GM19193 (cell line): Measurements from ENCODE around the gene TNFRSF1A.

Experiments
- POLR2A ChIP-seq: IDR thresholded peaks from 4 replicates; pipeline ENCODE4 v1.6.1; 2011; ENCODE audit not compliant: insufficient read depth, insufficient read length; ENCODE audit errors: extremely low read depth

Gene TNFRSF1A

GRCh38 chr12:6377667-6377994, 35.8 kb upstream of the TNFRSF1A start:
- no peak for TF ChIP-seq POLR2A

- TF ChIP-seq POLR2A, result no peak
Measured at GRCh38 chr12:6376870-6377666, 35.2 kb upstream of the TNFRSF1A start.

GRCh38 chr12:6376079-6376869, 34.4 kb upstream of the TNFRSF1A start:
- no peak for TF ChIP-seq POLR2A

- TF ChIP-seq POLR2A, result no peak
Measured at GRCh38 chr12:6375269-6376078, 33.6 kb upstream of the TNFRSF1A start, which contains the start of gene SCNN1A. Gene SCNN1A, minus strand, starts transcription at chr12:6375563. Its CDS starts 780 bp downstream, at chr12:6374783.

- no peak for TF ChIP-seq POLR2A
Measured at GRCh38 chr12:6374786-6375160, 32.9 kb upstream of the TNFRSF1A start.

GRCh38 chr12:6374028-6374785, 32.3 kb upstream of the TNFRSF1A start:
- TF ChIP-seq POLR2A, result no peak

- no peak for TF ChIP-seq POLR2A
Measured at GRCh38 chr12:6373022-6373787, 31.3 kb upstream of the TNFRSF1A start.

- TF ChIP-seq POLR2A, result no peak
Measured at GRCh38 chr12:6372403-6373003, 30.6 kb upstream of the TNFRSF1A start.

- no peak for TF ChIP-seq POLR2A
Measured at GRCh38 chr12:6370994-6371754, 29.3 kb upstream of the TNFRSF1A start.

- TF ChIP-seq POLR2A, result no peak
Measured at GRCh38 chr12:6370576-6370935, 28.7 kb upstream of the TNFRSF1A start.

- TF ChIP-seq POLR2A, result no peak
Measured at GRCh38 chr12:6369916-6370575, 28.2 kb upstream of the TNFRSF1A start.

GRCh38 chr12:6368906-6369525, 27.1 kb upstream of the TNFRSF1A start:
- TF ChIP-seq POLR2A, result no peak
